HEK293T (cell line): ENCODE data around the gene ING5.

Source experiments
- HDGF ChIP-seq: fragments of 450-650 bp; IDR thresholded peaks from 2 replicates; pipeline ENCODE4 v1.6.1; 2017; ENCODE audit warnings: antibody characterized with exemption, borderline replicate concordance
- PKNOX1 ChIP-seq: fragments of 450-650 bp; IDR thresholded peaks from 2 replicates; pipeline ENCODE4 v1.6.1; 2016
- SUZ12 ChIP-seq: fragments of 450-650 bp; IDR thresholded peaks from 2 replicates; pipeline ENCODE4 v1.6.1; 2016; ENCODE audit warnings: mild to moderate bottlenecking

DNA sequence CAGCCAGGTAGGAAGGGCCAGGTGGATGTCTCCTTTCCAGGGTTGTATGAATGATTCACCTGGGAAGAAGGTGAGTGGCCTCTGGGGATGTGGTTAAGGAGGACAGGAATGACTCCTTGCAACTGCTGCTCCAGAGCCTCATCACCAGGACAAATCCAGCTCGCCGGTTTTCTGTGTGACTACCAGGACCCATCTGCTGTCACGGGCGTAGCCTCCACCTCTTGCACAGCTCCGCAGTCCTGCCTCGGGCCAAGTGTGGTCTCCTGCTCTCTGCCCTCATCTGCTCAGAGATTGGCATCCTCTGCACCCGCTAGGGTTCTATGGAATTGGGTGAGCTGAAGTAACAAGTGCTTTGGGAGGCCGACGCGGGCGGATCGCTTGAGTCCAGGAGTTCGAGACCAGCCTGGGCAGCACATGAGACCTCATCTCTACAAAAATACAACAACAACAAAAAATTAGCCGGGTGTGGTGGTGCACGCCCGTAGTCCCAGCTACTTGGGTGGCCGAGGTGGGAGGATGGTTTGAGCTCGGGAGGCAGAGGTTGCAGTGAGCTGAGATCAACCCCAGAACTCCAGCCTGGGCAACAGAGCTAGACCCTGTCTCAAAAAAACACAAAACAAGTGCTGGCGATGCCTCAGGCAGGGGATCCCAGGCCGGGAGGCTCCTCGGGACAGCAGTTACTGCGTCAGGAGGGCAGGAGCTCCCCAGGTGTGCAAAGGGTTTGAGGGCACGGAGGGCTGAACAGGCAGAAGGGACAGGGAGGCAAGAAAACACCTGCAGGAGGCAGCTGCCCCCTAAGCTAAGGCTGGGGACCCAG is 31.8 kb downstream of the ING5 start:
- TF ChIP-seq HDGF (no peak), SUZ12 (no peak), PKNOX1 (no peak)
